GM19043 (cell line): ENCODE data around the gene PDE11A.
"Not testable (repeated sequence)": the region's sequence is repeated elsewhere in the genome, so short reads cannot be mapped to it uniquely, and the experiment has no call there.

ENCODE experiments used
- ATAC-seq: cut with Tn5 transposase; IDR thresholded peaks from one replicate; pipeline ENCODE4 v1.9.1; 2021; ENCODE audit warnings: low read depth; ENCODE audit not compliant: unreplicated experiment

The PDE11A gene

DNA sequence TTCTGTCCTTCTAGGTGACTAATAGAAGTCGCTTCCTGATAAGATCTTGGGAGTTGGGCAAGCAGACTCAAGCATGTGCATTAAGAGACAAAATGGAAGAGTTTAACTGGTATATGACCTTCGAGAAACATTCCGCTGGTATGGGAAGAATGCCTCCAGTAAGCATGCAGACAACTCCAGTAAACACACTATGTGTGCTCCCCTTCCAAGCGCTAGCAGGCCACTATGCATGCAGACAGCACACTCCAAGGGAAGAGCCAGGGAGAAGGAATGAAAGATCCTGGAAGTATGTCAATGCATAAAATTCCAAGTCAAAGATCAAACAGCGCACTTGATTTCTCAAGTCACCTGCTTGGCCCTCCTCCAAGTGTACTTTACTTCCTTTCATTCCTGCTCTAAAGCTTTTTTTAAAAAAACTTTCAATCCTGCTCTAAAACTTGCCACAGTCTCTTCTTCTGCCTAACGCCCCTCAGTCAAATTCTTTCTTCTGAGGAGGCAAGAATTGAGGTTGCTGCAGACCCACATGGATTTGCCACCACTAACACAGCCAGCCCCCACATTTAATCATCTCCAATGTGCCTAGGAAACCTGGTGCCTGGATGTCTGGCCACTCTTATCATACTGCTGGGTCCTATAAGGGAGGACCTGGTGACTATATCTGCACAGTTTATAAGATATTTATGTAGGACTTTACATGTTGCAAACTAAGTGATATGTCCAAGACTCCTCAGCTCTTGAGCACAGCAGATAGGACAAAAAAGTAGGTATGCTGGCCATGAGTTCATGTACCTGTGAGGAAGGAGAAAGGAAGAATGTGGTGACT is 239.8 kb downstream of the PDE11A start:
- no peak for ATAC-seq

DNA sequence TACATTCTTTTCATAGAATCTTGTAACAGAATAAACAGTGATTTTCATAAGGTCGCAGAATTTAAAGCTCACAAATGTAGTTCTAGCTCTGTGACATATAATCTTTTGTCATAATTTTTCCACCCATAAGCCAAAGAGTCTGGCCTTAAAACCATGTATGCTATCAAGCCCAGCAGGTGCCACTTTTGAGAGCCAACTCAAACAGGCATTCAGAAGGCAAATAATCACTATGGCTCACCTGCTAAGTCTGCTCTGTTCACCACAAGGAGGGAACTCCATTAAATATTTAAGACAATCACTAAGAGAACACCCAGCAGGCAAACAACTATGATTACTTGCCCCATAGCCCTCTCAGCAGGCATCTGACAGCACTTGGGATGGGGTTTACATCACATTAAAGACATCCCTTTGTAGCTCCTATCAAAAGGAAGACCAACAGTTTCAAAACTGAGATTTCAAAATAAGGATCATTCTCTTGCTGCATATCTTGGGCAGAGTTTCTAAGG is 241.6 kb downstream of the PDE11A start:
- ATAC-seq = no peak

DNA sequence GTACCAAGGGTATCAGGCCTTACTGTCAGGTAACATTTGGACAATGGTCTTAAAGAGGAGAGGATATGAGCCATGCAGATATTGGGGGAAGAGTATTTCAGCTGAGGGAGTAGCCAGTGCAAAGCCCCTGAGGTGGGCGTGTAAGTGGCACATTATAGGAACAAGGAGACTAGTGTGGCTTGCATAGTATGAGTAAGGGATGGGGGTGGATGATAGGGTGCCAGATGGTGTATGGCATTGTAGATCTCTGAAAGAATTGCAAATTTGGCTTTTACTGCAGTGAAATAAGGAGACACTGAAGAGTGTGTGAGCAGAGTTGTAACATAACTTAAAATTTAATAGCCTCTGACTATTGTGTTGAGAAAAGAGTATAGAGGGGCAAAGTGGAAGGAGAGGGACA is 244.0 kb downstream of the PDE11A start:
- ATAC-seq = no peak

DNA sequence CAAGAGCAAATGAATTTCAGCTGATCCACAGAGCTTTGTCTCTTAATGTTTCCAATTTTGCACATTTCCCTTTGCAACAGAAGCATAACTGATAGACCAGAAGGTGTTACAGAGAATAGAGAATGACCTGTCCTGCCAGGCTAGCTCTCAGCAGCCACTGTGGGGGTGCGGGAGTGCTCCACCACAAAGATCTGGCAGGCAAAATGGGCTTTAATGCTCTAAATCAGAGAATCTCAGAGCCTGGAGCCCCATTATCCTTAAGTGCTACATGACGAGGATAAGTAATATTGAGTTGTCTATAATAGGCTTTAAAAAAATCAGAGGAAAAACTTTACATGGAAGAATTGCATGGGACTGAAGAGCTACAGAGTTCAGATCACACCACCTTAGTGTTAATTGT is 245.7 kb downstream of the PDE11A start:
- no peak for ATAC-seq

DNA sequence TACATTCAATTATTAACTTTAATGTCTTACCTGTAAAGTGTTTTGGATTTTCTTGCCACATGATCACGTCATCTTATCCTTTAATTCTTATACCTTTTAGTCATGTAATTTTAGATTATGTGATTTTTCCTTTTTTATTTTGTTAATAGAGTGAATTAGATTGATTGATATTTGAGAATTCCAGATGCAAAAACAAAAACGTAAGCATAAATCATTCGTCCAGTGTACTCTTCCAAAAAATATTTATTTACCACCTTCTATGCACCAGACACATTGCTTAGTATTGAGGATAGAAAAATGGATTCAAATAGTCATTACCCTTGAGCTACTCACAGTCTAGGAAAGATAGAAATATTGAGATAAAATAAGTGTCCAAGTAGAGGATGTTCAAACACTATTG is 249.6 kb downstream of the PDE11A start:
- ATAC-seq = no peak

DNA sequence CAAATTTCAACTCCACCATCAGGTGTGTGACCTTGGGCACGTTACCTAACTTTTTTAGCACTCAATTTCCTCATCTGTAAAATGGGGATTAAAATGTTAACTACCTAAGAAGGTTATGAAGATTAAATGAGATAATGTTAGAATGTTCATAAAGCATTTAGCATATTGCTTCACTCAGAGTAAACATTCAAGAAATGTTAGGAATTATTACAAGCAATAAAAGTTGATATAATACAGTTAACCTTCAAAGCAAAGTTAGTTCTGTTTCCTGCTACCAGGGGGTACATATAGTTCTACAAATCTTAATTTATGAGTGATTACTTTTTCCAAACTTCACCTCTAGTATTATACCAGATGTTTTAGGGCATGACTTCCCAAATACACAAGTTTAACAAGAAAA is 254.2 kb downstream of the PDE11A start:
- no peak for ATAC-seq

DNA sequence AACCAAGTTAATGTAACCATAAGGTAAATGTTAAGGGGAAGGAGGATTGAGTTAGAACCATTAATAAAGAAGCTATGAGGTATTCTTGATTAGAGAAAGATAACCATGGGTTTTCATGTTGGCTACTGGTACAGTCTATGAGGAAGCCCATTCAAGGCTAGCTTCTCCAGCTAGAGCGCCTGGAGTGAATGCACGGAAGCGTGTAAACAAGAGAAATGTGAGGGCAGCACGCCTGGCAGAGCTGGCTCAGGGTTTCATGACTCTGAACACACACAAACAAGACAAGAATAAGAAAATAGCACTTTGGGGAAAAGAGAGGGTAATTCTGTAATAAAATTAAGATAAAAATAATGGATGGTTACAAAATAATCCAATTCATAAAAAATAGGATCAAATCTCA is 255.3 kb downstream of the PDE11A start:
- no peak for ATAC-seq

DNA sequence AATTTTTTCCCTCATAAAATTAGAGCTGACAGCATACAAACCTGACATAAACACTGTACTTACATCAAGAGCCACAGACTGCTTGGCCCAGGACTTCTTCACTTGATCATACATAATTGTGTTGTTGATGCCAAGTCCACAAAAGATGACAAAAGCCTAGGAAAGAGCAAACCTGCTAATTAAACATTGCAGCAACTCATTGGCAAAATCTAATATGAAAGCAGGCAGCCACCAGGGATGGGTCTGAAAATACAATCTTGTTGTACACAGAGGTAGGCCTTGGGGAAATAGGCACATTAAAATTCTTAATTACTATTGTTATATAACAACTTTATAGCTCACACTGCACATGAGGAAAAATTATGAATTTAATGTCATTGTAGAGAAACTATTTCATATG is 255.8 kb downstream of the PDE11A start:
- no peak for ATAC-seq

DNA sequence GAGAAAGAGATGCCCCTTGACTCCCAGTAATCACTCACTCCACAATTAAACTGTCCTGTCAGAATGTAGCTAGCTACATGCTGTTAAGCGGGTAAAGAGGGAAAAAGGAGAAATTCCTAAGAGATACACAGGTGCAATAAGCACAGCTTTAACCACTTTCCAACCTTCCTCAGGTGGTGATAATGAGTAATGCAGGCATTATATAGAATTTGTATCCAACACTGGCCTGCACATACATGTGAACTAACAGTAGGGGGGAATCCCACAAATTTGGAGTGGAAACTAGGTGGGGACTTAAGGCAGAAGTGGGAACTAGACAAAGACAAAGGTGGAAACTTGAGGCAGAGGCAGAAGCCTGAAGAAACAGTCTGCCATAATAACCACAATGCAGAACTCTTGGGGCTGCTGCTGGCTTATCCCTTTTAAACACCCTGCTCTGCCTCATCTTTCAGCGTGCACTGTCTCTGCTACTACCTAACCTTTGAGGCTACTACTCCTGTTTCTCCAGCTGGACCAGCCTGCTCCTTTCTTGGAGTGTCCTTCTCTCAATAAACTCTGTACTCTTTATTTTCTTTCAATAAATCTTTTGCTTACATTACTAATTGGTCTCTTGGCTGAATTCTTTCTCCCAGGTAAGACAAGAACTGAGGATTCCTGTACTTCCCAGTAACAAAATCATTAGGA is 259.7 kb downstream of the PDE11A start:
- no peak for ATAC-seq

DNA sequence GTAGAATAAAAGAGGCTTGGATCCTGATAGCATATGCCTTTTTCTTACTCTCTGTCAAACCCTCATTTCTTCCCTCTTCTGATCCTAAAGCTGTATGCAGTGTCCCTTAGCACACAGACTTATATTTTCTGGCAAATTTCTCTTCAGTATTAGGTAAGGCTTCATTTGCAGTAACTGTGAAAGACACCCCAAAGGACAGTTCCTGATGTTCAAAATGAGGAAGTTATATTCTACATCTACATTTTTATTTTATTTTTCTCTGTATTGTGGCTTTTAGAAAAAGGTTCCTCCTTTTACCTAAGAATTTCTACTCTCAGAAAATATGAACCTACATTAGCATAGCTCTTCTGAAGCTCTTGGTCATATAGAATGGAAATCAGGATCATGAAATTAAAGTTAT is 261.7 kb downstream of the PDE11A start:
- no peak for ATAC-seq

DNA sequence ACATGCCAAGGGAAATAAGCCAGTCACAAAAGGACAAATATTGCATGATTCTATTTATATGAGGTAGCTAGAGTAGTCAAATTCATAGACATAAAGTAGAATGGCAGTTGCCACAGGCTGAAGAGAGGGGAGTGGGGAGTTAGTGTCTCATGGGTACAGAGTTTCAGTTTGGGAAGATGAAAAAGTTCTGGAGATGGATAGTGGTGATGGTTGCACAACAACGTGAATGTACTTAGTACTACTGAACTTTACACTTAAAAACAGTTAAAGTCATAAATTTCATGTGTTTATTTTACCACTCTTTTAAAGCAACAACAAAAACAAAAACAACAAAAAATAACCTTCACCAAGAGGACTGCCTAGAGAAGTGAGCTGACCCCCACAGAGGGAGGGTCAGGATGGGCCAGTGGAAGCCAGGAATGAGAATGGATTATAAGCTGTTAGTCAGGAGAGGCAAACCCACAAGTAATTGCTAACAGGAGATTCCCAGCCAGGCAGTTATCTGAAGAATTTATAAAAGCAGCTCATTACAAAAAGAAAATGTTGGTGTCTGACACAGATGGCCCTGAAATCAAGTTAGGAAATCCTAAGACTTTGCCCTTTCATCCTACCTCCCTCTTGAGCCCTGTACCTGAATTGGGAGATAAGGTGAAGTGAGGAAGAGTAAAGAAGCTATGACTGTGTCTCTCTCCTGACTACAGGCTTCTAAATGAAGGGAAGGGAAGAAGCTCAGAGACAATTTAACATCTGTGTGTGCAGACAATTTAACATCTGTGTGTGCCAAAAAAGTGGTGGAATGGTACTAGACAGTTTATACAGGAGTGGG is 263.4 kb downstream of the PDE11A start:
- no peak for ATAC-seq

DNA sequence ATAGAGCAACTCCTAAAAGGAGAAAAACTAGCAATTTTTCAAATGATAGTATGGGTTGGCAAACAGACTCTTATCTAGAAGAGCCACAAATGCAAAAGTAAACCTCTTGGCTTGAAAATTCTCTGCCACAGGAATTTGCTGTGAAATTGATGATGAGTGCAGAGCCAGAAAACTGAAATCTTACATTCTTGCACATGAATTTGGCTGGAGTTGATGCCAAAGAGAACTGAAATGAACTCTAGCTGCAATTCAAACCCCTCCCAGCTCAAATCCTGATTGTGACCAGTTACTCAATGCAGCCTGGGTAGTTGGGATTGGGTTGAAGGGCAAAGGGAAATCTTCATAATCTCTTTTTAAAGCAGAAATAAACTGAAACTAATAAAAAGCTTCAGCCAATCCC is 266.6 kb downstream of the PDE11A start:
- no peak for ATAC-seq

DNA sequence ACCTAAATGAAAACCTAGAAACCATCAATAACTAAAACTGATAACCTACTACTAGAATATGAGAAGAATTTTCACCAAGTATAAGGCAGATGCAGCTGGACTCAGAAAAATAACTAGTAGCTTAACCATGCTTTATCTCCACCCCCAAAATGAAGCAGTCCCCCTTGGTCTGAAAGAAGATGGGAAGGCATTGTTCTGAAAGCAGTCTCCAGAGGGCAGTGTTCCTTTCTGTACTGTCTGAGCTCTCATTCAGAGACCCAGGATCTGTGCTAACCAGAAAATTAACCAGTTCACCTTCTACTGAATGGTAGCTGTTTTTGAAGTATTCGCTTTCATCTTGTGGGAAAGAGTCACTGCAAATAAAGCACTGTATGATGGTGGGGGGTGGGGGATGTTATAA is 273.0 kb downstream of the PDE11A start:
- no peak for ATAC-seq

DNA sequence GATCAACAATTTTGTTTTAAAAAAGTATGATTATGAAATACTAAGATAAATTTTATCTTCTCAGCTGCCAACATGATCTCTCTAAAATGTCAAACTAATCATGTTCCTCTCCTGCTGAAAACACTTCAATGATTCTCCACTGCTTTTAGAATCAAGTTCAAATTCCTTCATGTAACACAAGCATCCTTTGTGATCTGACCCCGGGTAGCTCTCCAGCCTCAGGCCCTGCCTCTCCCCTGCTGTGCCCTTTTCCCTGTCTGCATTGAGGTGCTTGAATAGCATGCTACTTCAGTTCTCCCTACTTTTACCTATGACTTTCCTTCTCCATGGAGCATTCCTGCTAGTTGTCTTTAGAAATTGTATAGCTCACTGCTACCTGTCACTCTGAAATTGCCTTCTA is 274.8 kb downstream of the PDE11A start:
- no peak for ATAC-seq

DNA sequence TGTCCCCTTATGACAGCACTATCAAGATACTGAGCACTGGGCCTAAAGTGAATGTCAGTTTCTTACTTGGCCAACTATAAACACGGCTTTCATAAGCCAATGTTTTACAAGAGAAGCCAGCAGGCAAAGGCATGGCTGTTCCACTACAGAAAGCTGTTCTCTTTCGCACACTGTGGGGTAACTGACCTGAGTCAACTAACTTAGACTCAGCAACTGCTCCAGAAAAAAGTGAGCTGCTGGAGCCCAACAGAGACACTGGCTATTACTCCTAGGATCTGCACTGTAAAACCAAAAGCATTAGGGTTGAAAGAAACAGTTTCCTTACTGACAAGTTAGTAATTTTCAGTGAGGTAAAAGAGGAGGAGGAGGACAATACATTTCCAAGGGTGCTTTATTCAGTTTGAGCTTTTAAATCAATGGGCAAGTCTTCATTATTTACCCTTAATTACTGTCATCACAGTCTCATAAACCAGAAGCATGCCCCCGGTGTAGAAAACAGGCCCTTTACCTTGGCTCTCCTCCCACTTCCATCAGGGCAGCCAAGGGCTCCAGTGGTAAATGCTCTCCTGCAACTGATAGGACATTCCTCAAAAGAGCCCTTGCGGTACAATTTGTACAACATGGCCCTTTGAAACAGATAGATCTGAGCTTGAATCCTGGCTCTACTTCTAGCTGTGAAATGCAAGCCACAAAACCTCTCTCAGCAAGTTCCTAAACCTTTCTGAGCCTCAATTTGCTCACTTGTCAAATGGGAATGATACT is 275.7 kb downstream of the PDE11A start:
- no peak for ATAC-seq

DNA sequence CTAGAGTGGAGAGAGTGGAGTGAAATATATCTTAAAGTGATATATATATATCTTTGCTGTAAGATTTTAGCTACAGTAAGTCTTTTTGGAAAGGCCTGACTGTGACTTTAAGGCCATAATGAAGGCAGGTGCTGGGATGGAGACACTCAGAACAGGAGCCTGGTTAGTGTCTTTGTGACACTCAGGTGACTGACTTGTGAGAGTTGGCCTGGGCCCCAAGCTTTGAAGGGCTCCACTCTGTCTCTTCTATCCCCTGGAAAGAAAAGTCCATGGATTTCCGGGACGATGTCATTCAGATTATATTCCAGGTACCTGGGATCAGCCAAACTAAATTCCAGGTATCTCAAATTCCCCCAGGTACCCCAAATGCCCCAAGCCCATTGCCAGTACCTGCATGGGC is 276.6 kb downstream of the PDE11A start:
- no peak for ATAC-seq

DNA sequence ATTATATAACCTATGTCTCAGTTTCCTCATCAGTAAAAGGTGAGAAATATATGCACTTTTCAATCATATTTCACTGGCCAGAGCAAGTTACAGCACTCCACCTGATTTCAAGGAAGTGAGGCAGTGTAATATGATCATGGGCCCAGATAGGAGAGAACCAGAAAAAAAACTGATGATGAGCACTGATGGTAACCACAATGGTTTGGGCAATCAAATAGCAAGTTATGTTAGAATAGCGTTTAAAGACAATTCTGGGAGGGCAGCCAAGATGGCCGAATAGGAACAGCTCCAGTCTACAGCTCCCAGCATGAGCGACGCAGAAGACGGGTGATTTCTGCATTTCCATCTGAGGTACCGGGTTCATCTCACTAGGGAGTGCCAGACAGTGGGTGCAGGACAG is 287.4 kb downstream of the PDE11A start:
- not testable (repeated sequence) for ATAC-seq

DNA sequence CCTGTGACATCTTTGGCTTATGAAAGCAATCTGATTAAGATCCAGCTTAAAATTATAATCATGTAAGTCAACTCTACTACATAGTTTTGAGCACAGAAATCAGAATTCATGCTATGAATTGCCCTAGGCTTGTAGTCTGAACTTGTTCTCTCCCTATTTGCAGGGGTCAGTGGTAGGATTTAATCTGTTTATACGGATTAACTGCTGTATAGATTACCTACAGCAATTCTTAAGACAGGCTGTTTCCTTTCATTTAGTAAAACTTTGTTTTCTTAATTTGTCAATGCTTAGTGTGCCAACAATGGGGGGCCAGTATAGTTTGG is 287.9 kb downstream of the PDE11A start:
- no peak for ATAC-seq

DNA sequence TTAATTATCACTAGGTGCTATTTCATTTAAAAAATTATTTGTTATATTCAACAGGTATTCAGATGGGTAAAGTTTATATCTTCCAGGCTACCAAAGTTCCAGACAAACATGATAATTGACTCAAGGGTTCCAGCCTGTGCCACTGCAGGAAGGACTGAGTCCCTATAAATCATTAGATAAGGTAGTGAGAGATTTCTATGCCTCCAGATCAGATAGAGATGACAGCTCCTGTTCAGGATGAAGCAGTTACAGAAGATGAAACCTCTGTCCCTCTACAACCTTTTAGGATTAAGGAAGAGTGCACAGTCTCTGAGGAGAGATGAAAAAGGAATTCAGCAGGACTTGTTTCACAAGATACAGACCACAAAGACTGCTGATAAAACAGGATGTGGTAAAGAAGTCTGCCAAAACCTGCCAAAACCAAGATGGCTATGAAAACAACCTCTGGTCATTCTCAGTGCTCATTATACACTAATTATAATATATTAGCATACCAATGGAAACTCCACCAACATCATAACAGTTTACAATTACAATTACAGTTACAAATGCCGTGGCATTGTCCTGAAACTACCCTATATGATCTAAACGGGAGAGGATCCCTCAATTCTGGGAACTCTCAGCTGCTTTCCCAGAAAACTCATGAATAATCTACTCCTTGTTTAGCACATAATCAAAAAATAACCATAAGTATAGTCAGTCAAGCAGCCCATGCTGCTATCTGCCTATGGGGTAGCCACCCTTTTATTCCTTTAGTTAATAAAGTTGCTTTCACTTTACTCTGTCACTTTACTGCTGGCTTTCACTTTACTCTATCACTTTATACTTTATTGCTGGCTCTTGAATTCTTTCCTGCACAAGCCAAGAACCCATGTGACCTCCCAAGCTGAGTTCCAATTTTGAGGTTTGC is 288.5 kb downstream of the PDE11A start:
- peak; percentile 80 for ATAC-seq

DNA sequence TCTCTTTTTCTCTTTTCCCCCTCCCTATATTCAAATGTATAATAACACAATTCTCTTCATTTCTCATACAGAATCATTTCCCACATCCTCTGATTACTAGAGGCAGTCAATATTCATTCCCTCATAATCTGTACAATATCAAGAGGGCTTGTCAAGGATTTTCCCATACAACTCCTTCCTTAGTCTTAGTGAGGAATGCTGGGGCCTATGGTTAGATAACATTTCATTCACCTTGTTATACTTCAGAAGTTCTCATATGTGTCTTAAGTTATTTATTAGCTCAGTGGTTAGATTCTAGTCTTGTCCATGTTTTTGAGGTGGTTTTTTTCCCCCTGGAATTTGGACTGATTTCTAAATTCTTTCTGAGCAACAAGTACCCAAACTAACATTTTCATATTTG is 289.5 kb downstream of the PDE11A start:
- no peak for ATAC-seq
